ENCODE results near the gene INTS11. TPM values are rescaled to one million over a fixed set of nuclear protein-coding genes. Genes with fewer than 3 reads are reported as not detected.

Gene INTS11
- polyA plus RNA-seq, 2 of the 4 experiments (the other 2 are of a cell fraction), result 41.9 to 62.9 TPM

DNA sequence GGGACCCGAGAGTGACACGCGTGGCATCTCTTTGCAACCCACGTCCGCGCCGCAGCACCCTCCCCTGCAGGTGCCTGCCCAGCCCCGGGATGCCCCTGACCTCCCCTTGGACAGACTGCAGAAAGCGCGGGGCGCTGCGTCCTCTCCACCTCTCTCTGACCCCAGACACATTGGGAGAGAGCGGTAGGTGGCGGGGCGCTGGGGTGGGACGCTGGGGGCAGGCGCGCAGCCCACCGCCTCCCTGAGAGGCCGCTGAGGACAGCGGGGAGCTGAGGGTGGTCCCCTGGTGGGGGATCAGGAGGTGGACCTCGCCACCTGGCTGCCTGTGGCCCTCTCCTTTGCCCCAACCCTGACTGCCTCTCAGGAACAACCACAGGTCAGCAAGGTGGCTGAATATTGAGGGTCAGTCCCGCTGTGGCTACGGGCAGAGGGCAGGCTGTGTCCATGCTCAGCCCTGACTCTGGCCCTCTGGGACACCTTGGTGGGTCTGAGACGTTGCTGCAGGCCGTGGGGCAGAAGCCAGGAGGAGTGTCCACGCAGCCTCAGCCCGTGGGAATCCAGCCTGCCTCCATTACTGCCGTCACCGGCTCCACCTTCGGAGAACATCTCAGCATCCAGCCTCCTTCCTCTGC, 50.0 kb downstream of the INTS11 start:
- no peak for DNase-seq (ENCODE audit: low read depth in 1 of 2, low spot score in 1 of 2)
- no peak for FAIRE-seq
- peak overlapping the region; percentile 88 for H3K4me2 ChIP-seq
- POLR2A ChIA-PET, result no interaction called here
- TF ChIP-seq CHD2 (IDR thresholded peaks at IDR 0.05; ENCODE audit: low read length, partially characterized antibody), result no peak
- no peak for TF ChIP-seq ZC3H11A (IDR thresholded peaks at IDR 0.05)
- TF ChIP-seq, protein P1, sequence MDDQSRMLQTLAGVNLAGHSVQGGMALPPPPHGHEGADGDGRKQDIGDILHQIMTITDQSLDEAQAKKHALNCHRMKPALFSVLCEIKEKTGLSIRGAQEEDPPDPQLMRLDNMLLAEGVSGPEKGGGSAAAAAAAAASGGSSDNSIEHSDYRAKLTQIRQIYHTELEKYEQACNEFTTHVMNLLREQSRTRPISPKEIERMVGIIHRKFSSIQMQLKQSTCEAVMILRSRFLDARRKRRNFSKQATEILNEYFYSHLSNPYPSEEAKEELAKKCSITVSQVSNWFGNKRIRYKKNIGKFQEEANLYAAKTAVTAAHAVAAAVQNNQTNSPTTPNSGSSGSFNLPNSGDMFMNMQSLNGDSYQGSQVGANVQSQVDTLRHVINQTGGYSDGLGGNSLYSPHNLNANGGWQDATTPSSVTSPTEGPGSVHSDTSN (IDR thresholded peaks at IDR 0.05), result no peak
- no peak for TF ChIP-seq RNF2 (IDR thresholded peaks at IDR 0.05; ENCODE audit: borderline replicate concordance, low read depth)
- no peak for TF ChIP-seq JUN (IDR thresholded peaks at IDR 0.05)
- TF ChIP-seq EHMT2 (IDR thresholded peaks at IDR 0.05; ENCODE audit: low read depth), result no peak
- 55% methylated on average over 15 of the region's 31 CpGs for WGBS (ENCODE audit: missing lambda C conversion rate)
- no peaks in the 10 kb centered on the region for H3K9me3 ChIP-seq
- H3K27ac ChIP-seq, result peak overlapping the region; percentile 95 to 99
- H3K4me1 ChIP-seq, result peaks cover 17% of the 10 kb centered on the region
- CTCF ChIA-PET, result interaction anchor here (1.0 kb wide), 1 partner anchor 16 kb away, joined by 3 read pairs; no protein-coding TSS in a partner anchor
- ATAC-seq, result peak in 1 of 2 experiments; percentile 61; a peak in 5 of 6 replicates
- H3K4me3 ChIP-seq, result peak overlapping the region; percentile 99

DNA sequence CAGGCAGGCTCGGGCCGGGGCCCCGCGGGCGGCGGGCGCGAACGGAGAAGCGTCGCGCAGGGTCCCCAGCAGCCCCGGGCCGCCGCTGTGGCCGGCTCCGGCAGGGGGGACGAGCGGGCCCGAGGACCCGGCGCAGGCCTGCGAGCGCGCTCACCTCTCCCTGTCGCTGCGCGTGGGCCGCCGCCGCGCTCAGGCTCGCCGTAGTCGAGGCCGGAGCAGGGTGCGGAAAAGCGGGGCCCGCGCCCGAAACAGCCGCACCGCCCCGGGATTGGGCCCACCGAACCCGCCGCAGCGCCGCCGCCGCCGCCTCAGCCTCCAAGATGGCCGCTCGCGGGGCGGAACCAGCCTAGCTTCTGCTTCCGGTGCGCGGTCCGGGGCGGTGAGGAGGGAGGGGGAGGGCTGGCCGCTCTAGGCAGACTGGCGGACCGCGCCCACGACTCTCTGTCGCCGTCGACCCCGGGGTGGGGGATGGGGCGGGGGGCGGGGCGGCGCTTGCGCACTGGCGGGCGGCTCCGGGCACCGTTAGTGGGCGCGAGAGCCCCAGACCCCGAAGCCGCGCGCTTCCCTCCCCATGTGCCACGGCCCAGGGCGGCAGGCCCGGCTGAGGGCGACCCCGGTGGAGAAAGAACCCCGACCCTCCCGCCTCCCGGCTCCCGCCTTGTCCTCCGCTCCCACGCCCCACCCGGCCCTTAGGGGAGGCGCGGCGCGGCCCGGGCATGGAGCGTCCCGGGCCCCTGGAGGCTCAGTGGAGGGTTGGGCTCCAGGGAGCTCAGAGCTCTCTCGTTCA, 50.8 kb downstream of the INTS11 start, which contains the start of gene UBE2J2:
UBE2J2 (minus strand) TSS at position 343 of the 787 bp plus-strand sequence. CDS start 5,862 bp downstream, outside the sequence.
- DNase-seq (ENCODE audit: low read depth in 1 of 2, low spot score in 1 of 2) (peak; percentile 75 to 93), FAIRE-seq (no peak), ATAC-seq (peak; percentile 94 to 95)
- ChIA-PET CTCF (interaction anchor here (0.6 to 1.0 kb wide), 2 partner anchors 17 to 78 kb away, joined by 3 read pairs; no protein-coding TSS in a partner anchor), POLR2A (interaction anchor here (0.6 to 0.7 kb wide), 2 partner anchors 8 to 16 kb away, joined by 3 to 5 read pairs; no protein-coding TSS in a partner anchor)
- Histone ChIP-seq H3K4me3 (peak within 1 kb of the TSS; percentile 99), H3K9me3 (no peaks in the 10 kb centered on the region), H3K4me2 (peak within 1 kb of the TSS; percentile 93), H3K4me1 (peaks cover 17% of the 10 kb centered on the region), H3K27ac (peak within 1 kb of the TSS; percentile 95 to 99)
- WGBS (ENCODE audit: missing lambda C conversion rate), result no CpG with 5 or more reads among the region's 105 CpGs
- TF ChIP-seq CHD2 (IDR thresholded peaks at IDR 0.05; ENCODE audit: low read length, partially characterized antibody) (peak; percentile 38), CEBPB (IDR thresholded peaks at IDR 0.05) (no peak), EHMT2 (IDR thresholded peaks at IDR 0.05; ENCODE audit: low read depth) (no peak), JUN (IDR thresholded peaks at IDR 0.05) (peak; percentile 24 to 82; a peak in 3 of 5 replicates), POLR2A (IDR thresholded peaks at IDR 0.05; ENCODE audit: low read length) (peak; percentile 65)
- TF ChIP-seq, protein P2, sequence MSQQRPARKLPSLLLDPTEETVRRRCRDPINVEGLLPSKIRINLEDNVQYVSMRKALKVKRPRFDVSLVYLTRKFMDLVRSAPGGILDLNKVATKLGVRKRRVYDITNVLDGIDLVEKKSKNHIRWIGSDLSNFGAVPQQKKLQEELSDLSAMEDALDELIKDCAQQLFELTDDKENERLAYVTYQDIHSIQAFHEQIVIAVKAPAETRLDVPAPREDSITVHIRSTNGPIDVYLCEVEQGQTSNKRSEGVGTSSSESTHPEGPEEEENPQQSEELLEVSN (IDR thresholded peaks at IDR 0.05; ENCODE audit: borderline replicate concordance, low read depth), result peak; percentile 38; the same call in 1 of the 2 replicates
- TF ChIP-seq, protein P3, sequence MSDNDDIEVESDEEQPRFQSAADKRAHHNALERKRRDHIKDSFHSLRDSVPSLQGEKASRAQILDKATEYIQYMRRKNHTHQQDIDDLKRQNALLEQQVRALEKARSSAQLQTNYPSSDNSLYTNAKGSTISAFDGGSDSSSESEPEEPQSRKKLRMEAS (IDR thresholded peaks at IDR 0.05), result peak; percentile 36; the same call in 1 of the 2 replicates
- TF ChIP-seq, protein P4, sequence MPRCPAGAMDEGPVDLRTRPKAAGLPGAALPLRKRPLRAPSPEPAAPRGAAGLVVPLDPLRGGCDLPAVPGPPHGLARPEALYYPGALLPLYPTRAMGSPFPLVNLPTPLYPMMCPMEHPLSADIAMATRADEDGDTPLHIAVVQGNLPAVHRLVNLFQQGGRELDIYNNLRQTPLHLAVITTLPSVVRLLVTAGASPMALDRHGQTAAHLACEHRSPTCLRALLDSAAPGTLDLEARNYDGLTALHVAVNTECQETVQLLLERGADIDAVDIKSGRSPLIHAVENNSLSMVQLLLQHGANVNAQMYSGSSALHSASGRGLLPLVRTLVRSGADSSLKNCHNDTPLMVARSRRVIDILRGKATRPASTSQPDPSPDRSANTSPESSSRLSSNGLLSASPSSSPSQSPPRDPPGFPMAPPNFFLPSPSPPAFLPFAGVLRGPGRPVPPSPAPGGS (IDR thresholded peaks at IDR 0.05), result 0 out of 3 replicates have a peak, but pooled peaks have one; percentile 45

DNA sequence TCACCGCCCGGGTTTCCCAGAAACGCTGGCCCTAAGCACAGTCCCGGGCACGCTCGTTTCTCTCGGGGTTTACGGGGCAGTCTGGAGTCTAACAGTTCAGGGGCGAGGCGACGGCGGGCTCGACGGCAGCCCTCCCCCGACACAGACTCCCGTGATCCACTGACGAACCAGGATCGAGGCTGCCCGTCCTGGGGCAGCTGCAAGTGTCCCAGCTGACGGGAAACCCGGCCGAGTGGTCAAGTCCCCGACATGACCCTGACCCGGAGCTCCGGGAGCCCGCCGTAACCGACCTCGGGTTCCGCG, 51.3 kb downstream of the INTS11 start:
- no peak for DNase-seq (ENCODE audit: low read depth in 1 of 2, low spot score in 1 of 2)
- Histone ChIP-seq H3K27ac (peak overlapping the region; percentile 95 to 99), H3K4me2 (peak overlapping the region; percentile 93), H3K4me3 (peak overlapping the region; percentile 99), H3K9me3 (no peaks in the 10 kb centered on the region), H3K4me1 (peaks cover 17% of the 10 kb centered on the region)
- CTCF ChIA-PET, result interaction anchor here (0.6 to 1.0 kb wide), 2 partner anchors 17 to 78 kb away, joined by 3 read pairs; no protein-coding TSS in a partner anchor
- no CpG with 5 or more reads among the region's 31 CpGs for WGBS (ENCODE audit: missing lambda C conversion rate)
- TF ChIP-seq FOSB (CRISPR knock-in tag; IDR thresholded peaks at IDR 0.05) (no peak), HOXB13 (CRISPR knock-in tag; IDR thresholded peaks at IDR 0.05; ENCODE audit: low read depth) (no peak), CHD2 (IDR thresholded peaks at IDR 0.05; ENCODE audit: low read length, partially characterized antibody) (no peak), EHMT2 (IDR thresholded peaks at IDR 0.05; ENCODE audit: low read depth) (no peak), BHLHE40 (IDR thresholded peaks at IDR 0.05; ENCODE audit: low read depth, low read length) (no peak)
- TF ChIP-seq, protein P5, sequence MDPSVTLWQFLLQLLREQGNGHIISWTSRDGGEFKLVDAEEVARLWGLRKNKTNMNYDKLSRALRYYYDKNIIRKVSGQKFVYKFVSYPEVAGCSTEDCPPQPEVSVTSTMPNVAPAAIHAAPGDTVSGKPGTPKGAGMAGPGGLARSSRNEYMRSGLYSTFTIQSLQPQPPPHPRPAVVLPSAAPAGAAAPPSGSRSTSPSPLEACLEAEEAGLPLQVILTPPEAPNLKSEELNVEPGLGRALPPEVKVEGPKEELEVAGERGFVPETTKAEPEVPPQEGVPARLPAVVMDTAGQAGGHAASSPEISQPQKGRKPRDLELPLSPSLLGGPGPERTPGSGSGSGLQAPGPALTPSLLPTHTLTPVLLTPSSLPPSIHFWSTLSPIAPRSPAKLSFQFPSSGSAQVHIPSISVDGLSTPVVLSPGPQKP (IDR thresholded peaks at IDR 0.05; ENCODE audit: low read depth, low read length), result no peak
- TF ChIP-seq, protein P6, sequence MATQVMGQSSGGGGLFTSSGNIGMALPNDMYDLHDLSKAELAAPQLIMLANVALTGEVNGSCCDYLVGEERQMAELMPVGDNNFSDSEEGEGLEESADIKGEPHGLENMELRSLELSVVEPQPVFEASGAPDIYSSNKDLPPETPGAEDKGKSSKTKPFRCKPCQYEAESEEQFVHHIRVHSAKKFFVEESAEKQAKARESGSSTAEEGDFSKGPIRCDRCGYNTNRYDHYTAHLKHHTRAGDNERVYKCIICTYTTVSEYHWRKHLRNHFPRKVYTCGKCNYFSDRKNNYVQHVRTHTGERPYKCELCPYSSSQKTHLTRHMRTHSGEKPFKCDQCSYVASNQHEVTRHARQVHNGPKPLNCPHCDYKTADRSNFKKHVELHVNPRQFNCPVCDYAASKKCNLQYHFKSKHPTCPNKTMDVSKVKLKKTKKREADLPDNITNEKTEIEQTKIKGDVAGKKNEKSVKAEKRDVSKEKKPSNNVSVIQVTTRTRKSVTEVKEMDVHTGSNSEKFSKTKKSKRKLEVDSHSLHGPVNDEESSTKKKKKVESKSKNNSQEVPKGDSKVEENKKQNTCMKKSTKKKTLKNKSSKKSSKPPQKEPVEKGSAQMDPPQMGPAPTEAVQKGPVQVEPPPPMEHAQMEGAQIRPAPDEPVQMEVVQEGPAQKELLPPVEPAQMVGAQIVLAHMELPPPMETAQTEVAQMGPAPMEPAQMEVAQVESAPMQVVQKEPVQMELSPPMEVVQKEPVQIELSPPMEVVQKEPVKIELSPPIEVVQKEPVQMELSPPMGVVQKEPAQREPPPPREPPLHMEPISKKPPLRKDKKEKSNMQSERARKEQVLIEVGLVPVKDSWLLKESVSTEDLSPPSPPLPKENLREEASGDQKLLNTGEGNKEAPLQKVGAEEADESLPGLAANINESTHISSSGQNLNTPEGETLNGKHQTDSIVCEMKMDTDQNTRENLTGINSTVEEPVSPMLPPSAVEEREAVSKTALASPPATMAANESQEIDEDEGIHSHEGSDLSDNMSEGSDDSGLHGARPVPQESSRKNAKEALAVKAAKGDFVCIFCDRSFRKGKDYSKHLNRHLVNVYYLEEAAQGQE (IDR thresholded peaks at IDR 0.05), result no peak
- ATAC-seq, result no peak
- no peak for FAIRE-seq
- POLR2A ChIA-PET, result interaction anchor here (0.6 to 0.7 kb wide), 2 partner anchors 9 to 16 kb away, joined by 3 to 5 read pairs; no protein-coding TSS in a partner anchor

All from A549 (cell line).